Measurements from ENCODE around the gene PRPF38B.

DNA sequence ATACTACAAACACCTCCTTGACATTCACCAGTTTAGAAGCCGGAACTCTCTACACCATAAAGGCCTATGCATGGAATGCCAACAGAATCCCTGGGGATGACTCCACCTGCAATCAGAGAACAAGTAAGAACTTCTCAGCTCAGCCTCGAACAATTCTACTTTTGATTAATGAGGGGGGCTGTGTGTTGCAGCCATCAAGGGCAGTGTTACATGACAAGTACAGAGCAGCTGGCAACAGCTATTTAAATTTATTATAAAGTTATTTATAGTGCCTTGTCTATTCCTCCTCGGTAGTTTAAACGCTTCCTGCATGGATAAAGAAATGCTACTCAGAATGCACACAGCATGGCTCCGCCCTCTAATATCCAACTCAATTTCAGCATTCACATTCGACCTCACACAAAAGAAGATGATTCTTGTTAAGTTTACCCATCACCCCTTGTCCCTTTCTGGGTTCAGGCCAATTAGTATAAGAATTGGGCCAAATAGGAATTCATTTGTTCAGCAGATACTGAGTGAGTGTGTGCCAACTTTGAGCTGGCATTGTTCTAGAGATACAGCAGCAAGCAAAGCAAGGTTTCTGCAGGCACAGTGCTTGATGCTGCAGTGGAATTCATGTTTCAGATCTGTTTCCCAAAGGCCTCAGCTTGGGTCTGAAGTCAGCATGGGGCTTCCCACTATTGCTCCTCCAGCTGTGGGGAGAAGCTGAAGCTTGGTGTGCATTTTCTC lies 27.0 kb downstream of the PRPF38B start:
- TF ChIP-seq FOXM1 (IDR thresholded peaks at IDR 0.05; ENCODE audit: borderline replicate concordance, low read depth) (no peak), CREB1 (IDR thresholded peaks at IDR 0.05; ENCODE audit: low read depth) (no peak), YY1 (IDR thresholded peaks at IDR 0.05; ENCODE audit: low read depth) (no peak), CEBPB (IDR thresholded peaks at IDR 0.05) (no peak), TEAD4 (IDR thresholded peaks at IDR 0.05) (no peak), RAD21 (IDR thresholded peaks at IDR 0.05; ENCODE audit: low read depth) (no peak), TAF1 (IDR thresholded peaks at IDR 0.05; ENCODE audit: low read depth) (no peak), ZBTB7A (IDR thresholded peaks at IDR 0.05; ENCODE audit: low read depth) (no peak), NFIC (IDR thresholded peaks at IDR 0.05) (no peak), EP300 (IDR thresholded peaks at IDR 0.05; ENCODE audit: borderline replicate concordance) (no peak), EGR1 (IDR thresholded peaks at IDR 0.05) (no peak)
- TF ChIP-seq, protein P1, sequence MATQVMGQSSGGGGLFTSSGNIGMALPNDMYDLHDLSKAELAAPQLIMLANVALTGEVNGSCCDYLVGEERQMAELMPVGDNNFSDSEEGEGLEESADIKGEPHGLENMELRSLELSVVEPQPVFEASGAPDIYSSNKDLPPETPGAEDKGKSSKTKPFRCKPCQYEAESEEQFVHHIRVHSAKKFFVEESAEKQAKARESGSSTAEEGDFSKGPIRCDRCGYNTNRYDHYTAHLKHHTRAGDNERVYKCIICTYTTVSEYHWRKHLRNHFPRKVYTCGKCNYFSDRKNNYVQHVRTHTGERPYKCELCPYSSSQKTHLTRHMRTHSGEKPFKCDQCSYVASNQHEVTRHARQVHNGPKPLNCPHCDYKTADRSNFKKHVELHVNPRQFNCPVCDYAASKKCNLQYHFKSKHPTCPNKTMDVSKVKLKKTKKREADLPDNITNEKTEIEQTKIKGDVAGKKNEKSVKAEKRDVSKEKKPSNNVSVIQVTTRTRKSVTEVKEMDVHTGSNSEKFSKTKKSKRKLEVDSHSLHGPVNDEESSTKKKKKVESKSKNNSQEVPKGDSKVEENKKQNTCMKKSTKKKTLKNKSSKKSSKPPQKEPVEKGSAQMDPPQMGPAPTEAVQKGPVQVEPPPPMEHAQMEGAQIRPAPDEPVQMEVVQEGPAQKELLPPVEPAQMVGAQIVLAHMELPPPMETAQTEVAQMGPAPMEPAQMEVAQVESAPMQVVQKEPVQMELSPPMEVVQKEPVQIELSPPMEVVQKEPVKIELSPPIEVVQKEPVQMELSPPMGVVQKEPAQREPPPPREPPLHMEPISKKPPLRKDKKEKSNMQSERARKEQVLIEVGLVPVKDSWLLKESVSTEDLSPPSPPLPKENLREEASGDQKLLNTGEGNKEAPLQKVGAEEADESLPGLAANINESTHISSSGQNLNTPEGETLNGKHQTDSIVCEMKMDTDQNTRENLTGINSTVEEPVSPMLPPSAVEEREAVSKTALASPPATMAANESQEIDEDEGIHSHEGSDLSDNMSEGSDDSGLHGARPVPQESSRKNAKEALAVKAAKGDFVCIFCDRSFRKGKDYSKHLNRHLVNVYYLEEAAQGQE (IDR thresholded peaks at IDR 0.05; ENCODE audit: low read depth), result no peak
- TF ChIP-seq, protein P2, sequence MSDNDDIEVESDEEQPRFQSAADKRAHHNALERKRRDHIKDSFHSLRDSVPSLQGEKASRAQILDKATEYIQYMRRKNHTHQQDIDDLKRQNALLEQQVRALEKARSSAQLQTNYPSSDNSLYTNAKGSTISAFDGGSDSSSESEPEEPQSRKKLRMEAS (IDR thresholded peaks at IDR 0.05), result no peak
- TF ChIP-seq, protein P3, sequence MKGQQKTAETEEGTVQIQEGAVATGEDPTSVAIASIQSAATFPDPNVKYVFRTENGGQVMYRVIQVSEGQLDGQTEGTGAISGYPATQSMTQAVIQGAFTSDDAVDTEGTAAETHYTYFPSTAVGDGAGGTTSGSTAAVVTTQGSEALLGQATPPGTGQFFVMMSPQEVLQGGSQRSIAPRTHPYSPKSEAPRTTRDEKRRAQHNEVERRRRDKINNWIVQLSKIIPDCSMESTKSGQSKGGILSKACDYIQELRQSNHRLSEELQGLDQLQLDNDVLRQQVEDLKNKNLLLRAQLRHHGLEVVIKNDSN (IDR thresholded peaks at IDR 0.05), result no peak

Data from Ishikawa (cell line).